SU-DHL-6 (cell line): ENCODE data around the gene EXOC4.

Source experiments
- H2AFZ ChIP-seq: fragments of 200-600 bp; sonication (generic); 2 replicates; pipeline ENCODE4 v1.6.1; 2014; ENCODE audit warnings: low read depth, mild to moderate bottlenecking, moderate library complexity, mixed read lengths, antibody characterized with exemption, low read length; ENCODE audit not compliant: severe bottlenecking
- H3F3A ChIP-seq: fragments of 200-600 bp; shearing (Covaris generic); 2 replicates; pipeline ENCODE4 v1.6.0; 2016; ENCODE audit warnings: antibody characterized with exemption, mild to moderate bottlenecking; ENCODE audit not compliant: insufficient read depth
- H3K27ac ChIP-seq: fragments of 200-600 bp; sonication (generic); 2 replicates; pipeline ENCODE4 v1.5.1; 2016; ENCODE audit warnings: low read depth, mild to moderate bottlenecking, low read length, moderate library complexity, mixed read lengths
- H3K27me3 ChIP-seq: fragments of 200-600 bp; sonication (generic), shearing (Covaris generic); 2 replicates; pipeline ENCODE4 v1.6.0; 2014; ENCODE audit warnings: mild to moderate bottlenecking, low read length
- H3K36me3 ChIP-seq: fragments of 200-600 bp; sonication (generic); 2 replicates; pipeline ENCODE4 v1.6.1; 2014; ENCODE audit warnings: mild to moderate bottlenecking, low read length, mixed read lengths
- H3K4me2 ChIP-seq: fragments of 300-600, 200-600 bp; shearing (Covaris generic), sonication (generic); 2 replicates; pipeline ENCODE4 v1.6.0; 2014; ENCODE audit warnings: low read length, low read depth, mild to moderate bottlenecking; ENCODE audit not compliant: poor library complexity, severe bottlenecking
- H3K4me3 ChIP-seq: fragments of 200-600 bp; sonication (generic); 2 replicates; pipeline ENCODE4 v1.5.1; 2014; ENCODE audit warnings: antibody characterized with exemption, low read length, mild to moderate bottlenecking, mixed read lengths; ENCODE audit not compliant: insufficient read depth, poor library complexity, severe bottlenecking
- H3K79me2 ChIP-seq: fragments of 200-600 bp; sonication (generic); 2 replicates; pipeline ENCODE4 v1.6.1; 2014; ENCODE audit warnings: mild to moderate bottlenecking, low read length, moderate library complexity; ENCODE audit not compliant: insufficient read depth
- H3K9ac ChIP-seq: fragments of 200-600 bp; sonication (generic); 2 replicates; pipeline ENCODE4 v1.7.0; 2014; ENCODE audit warnings: mild to moderate bottlenecking, low read length
- H3K9me2 ChIP-seq: fragments of 200-600 bp; sonication (generic); replicated peaks from 2 replicates; pipeline ENCODE4 v1.6.1; 2014; ENCODE audit warnings: low read length; ENCODE audit not compliant: insufficient read depth
- H3K9me3 ChIP-seq: fragments of 200-600 bp; sonication (generic); 2 replicates; pipeline ENCODE4 v1.6.1; 2014; ENCODE audit warnings: low read length, mixed read lengths; ENCODE audit not compliant: insufficient read depth
- H4K20me1 ChIP-seq: fragments of 200-600 bp; sonication (generic); 2 replicates; pipeline ENCODE4 v1.6.1; 2014; ENCODE audit warnings: low read depth, mild to moderate bottlenecking, antibody characterized with exemption, low read length, moderate library complexity, mixed read lengths
- EZH2phosphoT487 ChIP-seq: fragments of 200-600 bp; sonication (generic), shearing (Covaris generic); conservative IDR thresholded peaks from 2 replicates; pipeline ENCODE4 v1.6.1; 2018; ENCODE audit warnings: mild to moderate bottlenecking, antibody characterized with exemption, low read length, moderate library complexity, mixed read lengths
- TF ChIP-seq, protein P1 (sequence below): fragments of 200-600 bp; sonication (generic); IDR thresholded peaks from one replicate; pipeline ENCODE4 v1.5.1; 2017; ENCODE audit warnings: antibody characterized with exemption, mild to moderate bottlenecking, low read length, moderate library complexity; ENCODE audit not compliant: insufficient read depth, poor library complexity, severe bottlenecking

Gene EXOC4

DNA sequence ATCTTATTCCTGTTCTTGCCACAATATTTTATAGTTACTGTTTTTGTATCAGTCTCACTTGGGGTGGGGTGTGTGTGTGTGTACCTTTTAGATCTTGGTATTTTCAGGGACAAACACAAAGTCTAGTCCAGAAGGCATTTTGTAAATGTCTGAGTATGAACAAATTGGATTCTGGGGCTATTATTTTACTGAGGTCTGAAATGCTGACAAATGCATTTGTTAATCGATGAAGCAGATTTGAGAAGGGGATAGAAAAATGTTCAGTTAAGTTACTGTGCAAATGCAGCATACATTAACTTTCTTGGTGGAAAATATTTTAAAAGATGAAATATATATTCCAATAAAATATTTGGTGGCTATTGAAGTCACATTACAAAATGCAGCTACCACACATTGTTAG, 267.4 kb downstream of the EXOC4 start:
- Histone ChIP-seq H3K27me3 (no peaks in the 10 kb centered on the region), H3K79me2 (no peaks in the 10 kb centered on the region), H3K9ac (no peak overlapping the region), H2AFZ (no peak overlapping the region), H3K27ac (no peak overlapping the region), H3K4me3 (no peak overlapping the region), H4K20me1 (no peaks in the 10 kb centered on the region), H3K9me3 (no peaks in the 10 kb centered on the region), H3F3A (no peaks in the 10 kb centered on the region), H3K36me3 (no peaks in the 10 kb centered on the region), H3K4me2 (no peak overlapping the region), H3K9me2 (no peaks in the 10 kb centered on the region)
- TF ChIP-seq, protein P1, sequence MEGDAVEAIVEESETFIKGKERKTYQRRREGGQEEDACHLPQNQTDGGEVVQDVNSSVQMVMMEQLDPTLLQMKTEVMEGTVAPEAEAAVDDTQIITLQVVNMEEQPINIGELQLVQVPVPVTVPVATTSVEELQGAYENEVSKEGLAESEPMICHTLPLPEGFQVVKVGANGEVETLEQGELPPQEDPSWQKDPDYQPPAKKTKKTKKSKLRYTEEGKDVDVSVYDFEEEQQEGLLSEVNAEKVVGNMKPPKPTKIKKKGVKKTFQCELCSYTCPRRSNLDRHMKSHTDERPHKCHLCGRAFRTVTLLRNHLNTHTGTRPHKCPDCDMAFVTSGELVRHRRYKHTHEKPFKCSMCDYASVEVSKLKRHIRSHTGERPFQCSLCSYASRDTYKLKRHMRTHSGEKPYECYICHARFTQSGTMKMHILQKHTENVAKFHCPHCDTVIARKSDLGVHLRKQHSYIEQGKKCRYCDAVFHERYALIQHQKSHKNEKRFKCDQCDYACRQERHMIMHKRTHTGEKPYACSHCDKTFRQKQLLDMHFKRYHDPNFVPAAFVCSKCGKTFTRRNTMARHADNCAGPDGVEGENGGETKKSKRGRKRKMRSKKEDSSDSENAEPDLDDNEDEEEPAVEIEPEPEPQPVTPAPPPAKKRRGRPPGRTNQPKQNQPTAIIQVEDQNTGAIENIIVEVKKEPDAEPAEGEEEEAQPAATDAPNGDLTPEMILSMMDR, result no peak
- no peak for TF ChIP-seq EZH2phosphoT487

DNA sequence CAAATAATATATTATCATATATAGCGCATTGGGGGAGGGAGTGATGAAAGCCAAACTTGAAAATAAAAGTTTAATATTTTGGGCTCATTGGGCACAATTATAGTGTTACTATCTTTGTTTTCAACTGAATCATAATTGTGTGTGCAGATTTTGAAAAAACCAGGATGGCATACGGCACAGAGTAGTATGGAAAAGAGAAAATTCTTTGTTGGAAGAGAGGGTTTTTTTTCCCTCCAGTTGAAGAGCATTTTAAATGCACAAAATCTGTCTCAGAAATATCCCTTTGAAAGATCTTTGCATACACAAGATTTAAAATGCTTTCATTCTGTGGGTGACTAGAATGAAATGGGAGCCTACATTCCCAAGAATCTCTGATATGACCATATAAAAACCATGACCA, 269.6 kb downstream of the EXOC4 start:
- Histone ChIP-seq H2AFZ (no peak overlapping the region), H3K4me3 (no peak overlapping the region), H3F3A (no peaks in the 10 kb centered on the region), H3K27ac (no peak overlapping the region), H3K36me3 (no peaks in the 10 kb centered on the region), H3K4me2 (no peak overlapping the region), H4K20me1 (no peaks in the 10 kb centered on the region), H3K9me3 (no peaks in the 10 kb centered on the region), H3K27me3 (no peaks in the 10 kb centered on the region), H3K9me2 (no peaks in the 10 kb centered on the region), H3K79me2 (no peaks in the 10 kb centered on the region), H3K9ac (no peak overlapping the region)
- TF ChIP-seq, protein P1, result no peak

DNA sequence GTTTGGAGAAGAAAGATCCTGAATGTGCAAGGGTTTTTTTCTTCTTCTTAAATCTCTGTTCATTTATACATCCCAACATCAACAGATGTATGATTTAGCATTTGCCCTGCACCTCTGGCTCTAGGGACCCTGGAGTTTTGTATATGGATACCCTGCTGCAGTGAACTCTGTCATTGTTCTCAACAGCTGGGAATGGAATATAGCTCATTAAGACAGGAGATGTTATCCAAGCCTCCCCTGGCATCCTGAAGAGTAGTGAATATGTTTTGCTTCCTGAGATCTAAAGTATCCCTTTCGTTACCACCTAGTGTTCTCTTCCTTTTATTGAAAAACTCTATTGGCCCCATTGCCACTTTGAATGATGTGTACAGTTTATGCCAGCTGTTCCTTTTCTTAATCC, 275.9 kb downstream of the EXOC4 start:
- Histone ChIP-seq H4K20me1 (no peaks in the 10 kb centered on the region), H3K27me3 (no peaks in the 10 kb centered on the region), H3K4me3 (no peak overlapping the region), H3K4me2 (no peak overlapping the region), H3F3A (no peaks in the 10 kb centered on the region), H3K9me2 (no peaks in the 10 kb centered on the region), H3K9ac (no peak overlapping the region), H3K36me3 (no peaks in the 10 kb centered on the region), H3K79me2 (no peaks in the 10 kb centered on the region), H3K9me3 (no peaks in the 10 kb centered on the region), H3K27ac (no peak overlapping the region), H2AFZ (no peak overlapping the region)
- TF ChIP-seq EZH2phosphoT487, result no peak
- TF ChIP-seq, protein P1, result no peak

DNA sequence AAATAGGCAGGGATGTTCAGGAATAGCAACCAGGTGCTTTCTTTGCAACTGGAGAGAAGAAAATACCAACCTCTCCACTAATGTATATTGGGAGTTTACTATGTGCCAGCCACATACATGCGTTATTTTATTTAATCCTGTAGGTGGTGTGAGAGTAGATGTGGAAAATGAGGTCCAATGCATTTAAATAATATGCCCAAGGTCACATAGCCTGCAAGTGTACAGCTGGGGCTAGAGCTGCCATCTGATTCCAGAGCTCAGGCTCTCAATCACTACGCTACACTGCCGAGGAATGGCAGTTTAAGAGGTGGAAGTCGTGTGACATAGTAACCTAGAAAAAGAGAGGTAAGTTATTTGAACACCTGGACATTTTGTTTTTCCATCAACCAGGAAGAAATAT, 277.0 kb downstream of the EXOC4 start:
- no peaks in the 10 kb centered on the region for H3F3A ChIP-seq
- H3K9me2 ChIP-seq, result no peaks in the 10 kb centered on the region
- no peaks in the 10 kb centered on the region for H3K9me3 ChIP-seq

More for the DNA sequence above, 277.0 kb downstream of the EXOC4 start:
- TF ChIP-seq EZH2phosphoT487, result no peak
- TF ChIP-seq, protein P1, result no peak
- Histone ChIP-seq H3K36me3 (no peaks in the 10 kb centered on the region), H4K20me1 (no peaks in the 10 kb centered on the region), H3K9ac (no peak overlapping the region), H3K27me3 (no peaks in the 10 kb centered on the region), H3K4me2 (no peak overlapping the region), H2AFZ (no peak overlapping the region), H3K27ac (no peak overlapping the region), H3K4me3 (no peak overlapping the region), H3K79me2 (no peaks in the 10 kb centered on the region)
